ENCODE data around the gene CCBE1. TPM values are rescaled to one million over a fixed set of nuclear protein-coding genes. Genes with fewer than 3 reads are reported as not detected.
"Not testable (repeated sequence)": the region's sequence is repeated elsewhere in the genome, so short reads cannot be mapped to it uniquely, and the experiment has no call there.

CCBE1 gene
- total RNA-seq, 1 donor from 2014 or later = 0.40 TPM

DNA sequence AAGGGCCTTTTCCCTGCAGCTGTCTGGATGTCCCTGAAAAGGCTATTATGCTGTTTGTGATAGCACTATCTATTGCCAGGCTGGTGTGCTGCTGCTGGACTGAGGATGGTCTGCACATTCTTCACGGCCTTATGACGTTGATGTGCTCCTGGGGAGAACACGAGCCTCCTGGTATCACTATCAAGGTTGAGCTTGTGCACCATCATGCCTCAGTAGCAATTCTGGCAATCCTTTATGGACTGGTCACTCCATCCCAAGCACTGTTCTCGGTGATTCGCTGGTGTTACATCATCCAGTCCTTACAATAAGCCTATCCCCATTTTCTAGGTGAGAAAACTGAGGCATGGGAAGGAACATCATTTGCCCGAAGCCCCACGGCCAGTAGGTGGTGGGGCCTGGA, 18.2 kb upstream of the CCBE1 start:
- ATAC-seq = no peak

DNA sequence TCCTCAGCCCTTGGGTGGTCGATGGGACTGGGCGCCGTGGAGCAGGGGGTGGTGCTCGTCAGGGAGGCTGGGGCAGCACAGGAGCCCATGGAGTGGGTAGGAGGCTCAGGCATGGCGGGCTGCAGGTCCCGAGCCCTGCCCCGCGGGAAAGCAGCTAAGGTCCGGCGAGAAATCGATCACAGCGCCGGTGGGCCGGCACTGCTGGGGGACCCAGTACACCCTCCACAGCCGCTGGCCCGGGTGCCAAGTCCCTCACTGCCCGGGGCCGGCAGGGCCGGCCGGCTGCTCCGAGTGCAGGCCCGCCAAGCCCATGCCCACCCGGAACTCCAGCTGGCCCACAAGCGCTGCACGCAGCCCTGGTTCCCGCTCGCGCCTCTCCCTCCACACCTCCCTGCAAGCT, 16.9 kb upstream of the CCBE1 start:
- ATAC-seq = not testable (repeated sequence)

DNA sequence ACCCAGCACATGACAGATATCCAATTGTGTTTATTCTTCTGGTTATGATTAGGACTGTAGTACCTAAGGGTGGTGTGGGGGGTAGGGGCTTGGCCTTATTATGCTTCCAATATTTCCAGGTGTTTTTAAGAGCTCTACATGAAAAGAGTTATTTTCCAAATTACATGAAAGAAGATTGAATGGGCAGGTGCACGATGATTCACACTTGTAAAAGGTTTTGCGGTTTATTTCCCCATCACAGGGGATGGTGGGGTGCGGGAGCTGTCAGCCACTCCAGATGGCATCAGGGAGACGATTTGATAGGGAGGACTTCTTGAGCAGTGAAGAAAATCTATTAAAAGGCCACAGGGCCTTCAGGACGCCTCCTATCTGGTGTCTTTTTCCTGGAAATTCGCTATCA, 15.1 kb upstream of the CCBE1 start:
- ATAC-seq = no peak

DNA sequence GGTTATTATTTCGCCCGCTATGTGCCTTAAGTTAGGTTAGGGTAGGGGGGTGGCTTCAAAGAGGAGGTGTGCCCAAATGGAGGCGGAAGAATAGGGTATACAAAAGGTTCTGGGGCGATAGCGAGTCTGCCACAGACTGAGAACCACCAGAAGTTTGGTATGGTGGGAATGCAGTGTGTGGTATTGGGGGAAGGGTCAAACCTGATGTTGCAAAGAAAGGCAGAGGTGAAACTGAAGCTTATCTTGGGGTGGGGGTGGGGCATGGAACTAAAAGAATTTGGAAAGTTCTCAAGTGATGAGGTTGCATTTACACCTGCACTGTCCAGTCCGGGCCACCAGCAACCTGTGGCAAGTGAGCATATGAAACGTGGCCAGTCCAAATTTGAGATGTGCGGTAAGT, 11.8 kb upstream of the CCBE1 start:
- ATAC-seq = no peak

DNA sequence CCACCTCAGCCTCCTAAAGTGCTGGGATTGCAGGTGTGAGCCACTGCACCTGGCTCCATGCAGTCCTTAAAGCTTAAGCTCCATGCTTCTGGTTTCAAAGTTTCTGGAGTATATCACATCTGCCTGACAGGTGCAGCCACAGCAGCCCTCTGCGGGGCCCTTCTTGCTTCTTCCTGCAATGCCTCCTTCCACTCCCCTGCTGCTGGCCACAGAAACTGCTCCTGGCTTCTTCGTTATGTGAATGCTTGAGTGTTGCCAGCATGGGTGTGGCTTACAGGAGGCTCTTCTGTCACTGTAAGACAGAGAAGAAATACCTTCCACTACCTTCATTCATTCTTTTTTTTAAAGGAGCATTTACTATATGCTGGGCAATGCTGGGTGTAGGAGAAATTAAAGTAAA, 10.1 kb upstream of the CCBE1 start:
- ATAC-seq = no peak

DNA sequence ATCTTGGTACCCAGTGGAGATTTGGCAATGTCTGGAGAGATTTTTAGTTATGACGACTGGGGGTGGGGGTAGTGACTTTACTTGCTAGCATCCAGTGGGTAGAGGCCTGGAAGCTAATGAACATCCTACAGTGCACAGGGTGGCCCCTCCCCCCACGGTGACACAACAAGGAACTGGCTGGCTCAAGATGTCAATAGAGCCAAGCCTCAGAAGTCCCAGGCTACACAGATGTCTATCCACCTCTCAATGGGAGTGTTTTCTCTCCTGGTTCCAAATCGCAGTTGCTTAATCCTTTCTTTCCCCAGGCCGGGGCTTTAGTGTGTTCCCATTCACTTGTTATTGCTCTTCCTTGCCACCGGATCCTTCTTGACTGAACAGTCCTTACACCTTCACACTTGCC, 9.3 kb upstream of the CCBE1 start:
- ATAC-seq = no peak

DNA sequence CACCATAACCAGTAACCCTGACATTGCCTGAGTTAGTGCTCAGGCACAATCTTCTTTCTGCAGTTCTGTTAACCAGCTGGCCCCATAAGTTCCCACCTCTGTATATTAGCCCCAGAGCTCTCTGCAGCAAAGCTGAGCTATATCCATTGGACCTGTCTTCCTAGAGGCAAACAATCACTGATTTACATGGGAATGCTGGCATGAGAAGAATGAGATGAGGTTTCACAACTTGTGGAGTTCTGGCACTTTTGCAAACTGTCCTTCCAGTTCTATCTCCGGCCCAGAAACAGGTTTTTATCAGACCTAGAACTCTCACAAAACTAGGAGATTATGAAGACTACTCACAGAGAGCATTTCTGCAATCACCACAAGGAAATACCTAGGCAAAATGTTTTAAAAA, 7.9 kb upstream of the CCBE1 start:
- no peak for ATAC-seq

DNA sequence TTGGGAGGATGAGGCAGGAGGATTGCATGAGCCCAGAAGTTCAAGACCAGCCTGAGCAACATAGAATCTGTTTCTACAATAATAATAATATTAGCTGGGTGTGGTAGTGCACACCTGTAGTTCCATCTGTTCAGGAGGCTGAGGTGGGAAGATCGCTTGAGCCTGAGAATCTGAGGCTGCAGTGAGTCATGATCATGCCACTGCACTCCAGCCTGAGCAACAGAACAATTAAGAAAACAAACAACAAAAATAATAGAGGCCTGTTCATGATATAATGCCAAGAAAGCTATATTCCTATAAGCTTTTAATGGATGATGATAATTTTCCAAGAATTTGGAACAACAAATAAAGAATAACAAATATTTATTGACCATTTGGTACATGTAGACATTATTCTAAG, 6.9 kb upstream of the CCBE1 start:
- no peak for ATAC-seq

DNA sequence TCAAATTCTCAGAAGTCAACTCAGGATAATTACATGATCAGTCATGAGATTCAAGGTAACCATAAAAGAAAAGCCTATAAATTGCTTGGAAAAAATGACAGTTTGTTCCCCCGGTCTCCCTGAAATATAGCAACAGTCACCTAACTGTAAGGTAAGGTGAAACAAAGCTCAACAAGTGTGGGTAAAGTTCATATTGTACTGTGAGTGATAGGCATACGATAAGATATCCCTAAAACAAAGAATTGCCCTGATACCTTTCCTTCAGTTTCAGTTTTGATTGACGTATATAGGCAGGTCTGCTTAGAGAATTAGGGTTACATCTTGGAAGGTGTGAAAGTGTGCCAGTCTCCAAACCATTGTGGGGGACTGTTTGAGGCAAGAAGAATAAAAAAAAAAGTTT, 4.0 kb upstream of the CCBE1 start:
- no peak for ATAC-seq

DNA sequence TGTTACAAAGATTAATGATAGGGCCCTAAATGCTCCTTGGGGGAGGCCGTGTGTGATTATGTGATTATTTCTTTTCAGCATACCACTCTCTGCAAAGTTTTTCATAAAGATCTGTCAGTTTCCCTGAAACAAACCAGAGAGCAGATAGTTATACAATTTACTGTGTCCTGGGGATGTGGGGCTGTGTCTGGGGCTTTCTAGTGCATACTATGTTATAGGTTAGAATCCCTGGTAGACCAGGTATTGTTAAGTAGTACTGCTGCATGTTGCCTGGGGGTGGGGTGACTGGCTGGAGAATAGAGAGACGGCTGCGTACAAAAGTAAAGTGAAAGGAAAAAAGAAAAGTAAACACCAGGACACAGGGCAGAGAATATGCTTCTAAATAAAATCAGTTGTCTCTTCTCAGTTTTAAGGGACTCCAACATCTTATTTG, 3.3 kb upstream of the CCBE1 start:
- no peak for ATAC-seq

DNA sequence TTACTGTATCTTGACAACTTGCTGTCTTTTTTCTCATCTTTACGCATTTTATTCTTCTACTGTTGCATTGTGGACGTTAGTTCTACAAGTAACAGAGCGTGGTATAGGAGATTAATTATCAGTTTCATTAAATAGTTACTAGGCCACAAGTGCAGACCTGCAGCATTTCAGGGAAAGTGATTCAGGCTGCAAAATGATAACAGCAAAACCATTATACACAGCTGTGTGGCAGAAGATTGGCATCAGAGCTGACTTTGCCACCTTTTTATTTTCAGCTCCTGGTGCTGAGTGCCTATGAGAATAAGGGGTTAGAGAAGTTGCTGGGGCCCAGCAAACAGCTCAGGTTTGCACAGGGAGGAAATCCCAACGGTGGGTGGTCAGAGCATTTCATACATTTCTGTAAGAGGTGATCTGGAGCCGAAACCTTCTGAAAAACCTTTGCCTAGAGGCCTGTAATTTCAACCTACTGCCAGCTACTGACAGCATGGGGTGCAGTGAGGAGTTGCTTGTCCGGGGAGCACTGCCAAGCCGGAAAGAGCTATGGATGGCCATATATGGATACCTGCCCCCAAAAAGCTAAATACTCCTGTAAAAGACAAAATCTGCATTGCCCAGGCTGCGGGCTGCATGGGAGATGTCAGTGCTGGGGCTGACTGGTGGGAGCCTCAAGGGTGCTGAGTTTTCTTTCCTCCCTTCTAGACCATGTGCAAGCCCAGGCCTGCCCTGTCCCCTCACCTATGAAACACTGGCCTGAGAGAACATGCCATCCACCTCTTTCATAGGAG, 2.7 kb upstream of the CCBE1 start:
- ATAC-seq = peak; percentile 45

DNA sequence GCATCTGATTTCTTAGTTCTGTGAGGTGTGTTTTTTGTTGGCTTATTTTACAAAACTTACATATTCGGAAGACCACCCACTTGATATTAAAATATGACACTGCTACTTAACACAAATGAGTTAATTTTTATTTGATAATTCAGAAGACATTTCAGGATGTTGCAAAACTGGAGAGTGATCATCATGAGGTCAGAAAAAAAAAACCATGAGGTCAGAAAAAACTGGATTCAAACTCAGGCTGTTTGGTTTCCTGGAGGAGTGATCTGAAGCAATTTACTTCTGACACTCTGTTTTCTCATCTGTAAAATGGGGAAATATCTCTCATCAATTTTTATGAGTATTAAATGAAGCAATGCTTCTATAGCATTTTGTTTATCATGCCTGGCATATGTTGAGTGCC, 1.8 kb upstream of the CCBE1 start:
- no peak for ATAC-seq

DNA sequence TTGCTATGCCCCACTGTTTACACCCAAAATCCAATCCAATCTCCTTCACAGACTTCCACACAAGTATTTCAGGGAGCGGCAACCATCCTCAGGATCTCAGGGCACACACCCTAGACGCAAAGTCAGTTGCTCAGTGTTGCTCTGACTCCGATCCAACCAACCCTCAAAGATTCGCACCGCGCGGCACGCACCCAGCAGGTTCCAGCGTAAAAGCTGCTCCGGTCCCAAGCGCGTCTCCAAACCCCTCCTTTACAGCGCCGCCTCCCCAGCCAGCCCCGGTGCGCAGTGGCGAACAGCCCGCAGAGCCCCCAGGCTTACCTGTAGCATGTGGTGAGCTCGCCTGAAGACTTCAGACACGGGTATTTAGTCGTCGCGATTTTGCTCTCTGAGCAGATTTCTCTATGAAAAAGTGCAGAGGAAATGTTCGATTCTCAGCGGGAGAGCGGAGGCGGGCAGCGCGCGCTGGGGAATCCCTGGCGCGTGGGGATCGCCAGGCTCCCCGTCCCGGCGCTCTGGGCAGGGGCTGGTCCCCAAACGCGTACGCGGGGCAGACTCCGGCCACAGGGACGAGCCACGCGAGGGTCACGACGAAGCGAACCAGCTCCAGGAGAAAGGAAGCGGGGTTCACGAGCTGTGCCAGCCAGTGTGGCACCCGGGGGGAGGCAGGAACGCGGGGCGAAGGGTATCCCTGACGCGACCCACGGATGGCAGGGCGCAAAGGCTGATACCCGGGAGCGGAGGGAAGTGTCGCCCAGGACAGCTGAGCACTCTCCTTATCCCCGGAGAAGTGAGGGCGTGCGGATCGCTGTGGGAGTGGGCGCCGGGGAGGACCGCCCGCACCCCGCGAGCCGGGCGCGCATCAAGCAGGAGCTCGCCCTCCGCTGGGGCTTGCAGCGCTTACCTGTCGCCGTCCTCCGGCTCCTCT, 650 bp downstream of the CCBE1 start:
- peak; percentile 31 for ATAC-seq

DNA sequence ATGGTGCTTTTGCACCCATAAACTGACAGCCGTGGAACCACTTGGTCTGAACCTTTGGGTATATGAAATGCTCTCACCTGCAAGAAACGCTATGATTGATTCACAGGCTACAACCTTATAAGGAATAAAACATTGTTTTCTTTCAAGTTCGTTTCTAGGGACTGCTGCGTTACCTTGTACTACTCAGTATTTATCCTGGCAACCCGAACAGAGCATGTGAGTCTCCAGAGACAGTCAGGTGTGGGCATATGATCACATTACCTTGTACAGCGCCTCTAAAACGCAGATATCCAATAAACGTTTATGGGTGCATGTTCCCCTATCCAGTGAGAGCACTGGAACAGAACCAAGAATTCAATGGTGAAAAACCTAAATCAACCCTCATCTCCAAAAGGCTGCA, 1.7 kb downstream of the CCBE1 start:
- no peak for ATAC-seq

DNA sequence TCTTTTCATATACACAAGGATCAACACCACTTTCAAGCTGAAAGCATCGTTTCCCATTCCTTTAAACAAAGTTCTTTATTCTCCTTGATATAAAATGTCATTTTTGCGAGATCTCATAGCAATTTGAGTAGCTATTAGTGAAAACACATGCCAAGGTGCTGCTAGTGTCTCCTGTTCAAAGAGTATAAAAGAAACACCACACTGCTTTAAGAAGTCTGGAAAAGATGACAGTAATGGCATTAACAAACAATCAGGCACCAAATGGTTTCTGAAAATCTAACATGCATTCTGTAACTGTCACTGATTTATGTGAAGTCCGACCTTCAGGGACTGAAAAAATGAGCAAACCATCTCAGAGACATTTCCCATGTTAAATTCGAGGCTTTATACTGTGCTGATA, 2.4 kb downstream of the CCBE1 start:
- no peak for ATAC-seq

DNA sequence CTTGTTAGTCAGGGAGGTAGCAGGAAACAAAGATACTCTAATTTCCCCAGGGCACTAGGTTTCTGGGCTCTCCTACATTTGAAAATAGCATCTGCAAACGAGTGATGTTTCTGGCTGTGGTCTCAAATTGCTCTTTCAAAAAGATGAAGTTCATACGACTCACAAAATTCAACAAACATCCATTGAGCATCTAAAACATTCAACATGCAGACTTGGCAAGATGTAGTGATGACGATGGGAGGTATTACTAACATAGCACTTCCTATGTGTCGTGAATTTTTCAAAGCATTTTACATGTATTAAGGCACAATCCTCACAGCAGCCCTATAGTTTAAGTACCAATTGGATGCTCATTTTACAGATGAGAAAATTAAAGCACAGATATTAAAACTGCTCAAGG, 5.2 kb downstream of the CCBE1 start:
- no peak for ATAC-seq

DNA sequence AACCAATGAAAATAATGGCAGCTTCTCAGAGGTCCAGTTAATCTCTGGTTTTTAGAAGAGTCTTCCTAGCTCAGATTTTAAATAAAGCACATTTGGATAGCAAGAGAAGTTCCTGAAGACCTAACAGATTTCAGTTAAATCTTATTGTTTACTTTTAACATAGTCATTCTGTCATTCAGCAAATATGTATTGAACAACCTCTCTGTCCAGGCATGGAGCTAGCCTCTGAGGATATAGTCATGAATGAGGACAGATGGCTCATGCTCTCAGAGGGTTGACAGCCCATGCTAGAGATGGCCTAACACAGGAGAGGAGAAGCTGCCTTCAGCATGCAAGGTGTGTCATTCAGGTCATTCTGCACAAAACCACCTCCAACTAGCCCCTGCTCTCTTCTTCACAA, 6.2 kb downstream of the CCBE1 start:
- ATAC-seq = peak; percentile 36

DNA sequence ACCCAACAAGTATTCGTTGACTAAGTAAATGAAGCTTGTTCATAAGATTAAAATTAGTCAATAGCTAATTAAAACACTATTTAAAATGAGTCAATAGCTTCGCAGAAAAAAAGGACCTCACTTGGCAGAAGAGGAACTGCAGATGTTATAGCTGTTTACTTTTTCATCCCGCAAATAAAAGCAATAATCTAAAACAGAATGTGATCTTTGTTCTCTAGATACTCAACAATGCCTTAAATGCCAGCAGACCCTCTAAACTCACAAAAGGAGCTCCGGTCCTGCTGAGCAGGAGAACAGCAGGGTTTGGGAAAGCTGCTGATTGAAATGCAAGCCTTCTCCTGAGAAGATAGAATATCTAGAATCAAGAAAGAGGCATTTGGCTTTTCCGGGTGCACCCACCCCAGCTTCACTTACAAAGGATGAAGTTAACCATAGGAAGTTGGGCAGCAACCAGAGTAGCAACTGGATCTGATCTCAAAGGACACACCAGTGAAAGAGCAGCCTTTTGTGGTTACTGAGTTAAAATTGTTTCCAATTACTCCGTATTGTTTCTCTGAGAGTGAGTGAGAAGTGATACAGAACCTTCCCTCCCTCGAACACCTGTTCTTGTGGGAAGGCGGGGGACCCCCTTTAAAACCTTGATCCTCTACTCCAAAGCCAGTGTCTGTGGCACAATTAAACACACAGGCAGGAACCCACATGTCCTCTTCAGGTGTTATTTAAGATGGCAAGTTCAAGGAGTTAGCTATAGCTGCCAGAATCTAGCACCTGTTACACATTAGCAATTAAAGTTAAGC, 6.8 kb downstream of the CCBE1 start:
- ATAC-seq = no peak

DNA sequence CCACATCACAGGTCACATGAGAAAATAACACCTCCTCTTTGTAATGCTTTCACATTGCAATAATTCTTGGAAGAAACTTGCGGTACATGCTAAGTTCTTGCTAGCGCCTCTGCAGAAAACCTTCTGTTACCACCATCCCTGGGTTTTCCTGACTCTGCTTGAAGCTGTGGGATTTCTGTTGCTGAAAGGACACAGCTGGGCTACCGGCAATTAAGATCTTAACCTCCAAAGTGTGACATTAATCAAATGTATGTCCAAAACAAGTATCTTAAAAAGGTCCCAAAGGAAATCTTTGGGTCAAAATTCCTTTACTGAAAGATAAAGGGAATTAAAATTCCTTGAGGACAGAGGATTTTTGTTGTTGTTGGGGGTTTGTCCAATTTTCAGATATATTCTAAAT, 7.5 kb downstream of the CCBE1 start:
- ATAC-seq = no peak

DNA sequence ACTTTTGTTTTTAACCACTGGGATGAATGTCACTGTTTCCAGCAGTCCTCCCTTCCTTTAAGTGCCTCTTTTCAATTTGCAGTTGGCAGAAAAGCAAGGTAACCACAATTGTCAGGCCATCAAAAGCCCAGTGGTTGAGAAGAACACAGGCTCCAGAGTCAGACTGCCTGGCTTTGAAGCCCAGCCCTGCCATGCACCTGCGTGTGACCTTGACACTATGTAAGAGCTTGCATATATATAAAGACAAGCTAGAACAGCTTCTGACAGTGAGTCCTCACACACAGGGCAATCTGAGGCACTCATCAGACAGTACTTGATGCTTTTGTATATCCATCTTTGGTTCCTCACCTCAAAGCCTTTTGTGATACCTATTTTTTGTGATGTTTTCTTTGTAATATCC, 11.0 kb downstream of the CCBE1 start:
- ATAC-seq = no peak

DNA sequence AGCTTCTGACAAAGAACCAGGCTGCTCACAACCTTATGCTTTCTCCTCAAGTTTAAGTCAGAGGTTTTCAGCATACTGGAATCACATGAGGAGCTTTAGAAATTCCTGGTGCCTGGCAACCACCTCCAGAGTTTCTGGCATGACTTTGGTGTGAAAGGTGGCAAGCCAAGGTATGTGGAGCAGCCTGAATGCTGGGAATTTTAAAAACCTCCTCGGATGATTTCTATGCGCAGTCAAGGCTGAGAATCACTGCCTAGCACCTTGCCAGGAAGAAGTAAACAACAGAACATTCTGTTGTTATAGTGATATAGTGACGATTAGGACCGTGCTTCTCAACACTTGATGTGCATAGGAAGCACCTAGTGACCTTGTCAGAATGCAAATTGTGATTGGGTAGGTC, 11.7 kb downstream of the CCBE1 start:
- no peak for ATAC-seq

DNA sequence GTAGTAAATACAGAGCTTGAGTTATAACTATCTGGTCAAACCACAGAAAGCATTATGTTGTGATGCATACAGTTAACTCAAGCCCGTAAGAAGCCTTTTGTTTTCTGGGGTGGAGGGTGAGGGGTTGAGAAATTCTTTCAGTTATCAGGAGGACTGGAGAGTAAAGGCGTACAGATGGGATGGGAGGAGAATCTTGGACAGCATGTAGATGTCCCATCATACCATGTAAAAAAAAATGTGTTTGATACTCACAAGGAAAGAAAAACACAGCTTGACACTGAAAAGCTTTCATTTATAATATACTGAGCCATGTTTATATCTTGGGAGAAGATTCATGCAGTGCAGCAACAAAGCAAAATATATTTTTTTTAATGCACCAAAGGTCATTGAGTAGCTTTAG, 12.4 kb downstream of the CCBE1 start:
- ATAC-seq = no peak

DNA sequence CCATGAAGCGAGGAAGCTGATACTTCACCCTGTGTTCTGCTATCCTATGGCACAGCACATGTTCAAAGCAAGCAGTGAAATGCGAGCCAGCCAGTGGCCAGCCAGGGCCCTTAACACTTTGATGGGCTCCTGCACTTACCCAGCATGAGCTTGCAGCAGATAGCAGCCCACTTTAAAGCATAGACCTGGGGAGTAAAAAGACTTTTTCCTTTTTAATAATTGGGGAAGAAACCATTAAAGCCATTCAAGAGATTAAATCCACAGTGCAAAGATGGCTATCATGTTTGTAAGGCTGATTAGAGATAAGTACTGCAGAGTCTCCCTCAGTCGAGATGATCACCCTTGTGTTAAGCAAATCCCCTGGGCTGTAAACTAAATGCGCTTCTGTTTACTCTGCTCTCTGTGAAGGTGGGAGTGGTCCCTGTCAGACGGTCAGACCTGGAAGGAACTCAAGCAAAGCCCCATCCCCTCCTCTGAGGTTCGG, 15.7 kb downstream of the CCBE1 start:
- ATAC-seq = no peak

Measured in esophagus mucosa (tissue), 1 donor.